HG03196 (cell line): Measurements from ENCODE around the gene DAPK2.
A peak's percentile ranks its signal among the peaks of the same experiment; 100 is the strongest.

ENCODE experiments used
- ATAC-seq: cut with Tn5 transposase; IDR thresholded peaks from one replicate; pipeline ENCODE4 v1.9.1; 2021; ENCODE audit not compliant: unreplicated experiment

Gene DAPK2

DNA sequence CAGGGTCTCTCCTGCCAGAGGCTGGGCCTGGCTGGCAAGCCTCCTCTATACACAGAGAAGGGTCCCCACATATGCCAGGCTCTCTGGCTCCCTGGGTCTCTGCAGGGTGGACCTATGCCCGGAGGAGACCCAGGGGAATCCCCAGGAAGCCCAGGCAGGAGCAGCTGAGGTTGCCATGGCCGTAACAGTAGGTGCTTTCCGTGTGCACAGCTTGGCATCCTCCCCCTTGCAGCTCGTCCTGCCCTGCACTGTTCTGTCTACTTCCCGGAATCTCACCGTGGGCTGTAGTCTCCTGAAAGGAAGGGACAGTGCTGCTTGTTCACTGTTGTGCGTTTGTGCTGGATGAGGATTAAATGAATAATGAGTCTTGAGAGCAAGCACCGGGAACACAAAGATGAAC is 47.8 kb downstream of the DAPK2 start:
- ATAC-seq, result no peak

DNA sequence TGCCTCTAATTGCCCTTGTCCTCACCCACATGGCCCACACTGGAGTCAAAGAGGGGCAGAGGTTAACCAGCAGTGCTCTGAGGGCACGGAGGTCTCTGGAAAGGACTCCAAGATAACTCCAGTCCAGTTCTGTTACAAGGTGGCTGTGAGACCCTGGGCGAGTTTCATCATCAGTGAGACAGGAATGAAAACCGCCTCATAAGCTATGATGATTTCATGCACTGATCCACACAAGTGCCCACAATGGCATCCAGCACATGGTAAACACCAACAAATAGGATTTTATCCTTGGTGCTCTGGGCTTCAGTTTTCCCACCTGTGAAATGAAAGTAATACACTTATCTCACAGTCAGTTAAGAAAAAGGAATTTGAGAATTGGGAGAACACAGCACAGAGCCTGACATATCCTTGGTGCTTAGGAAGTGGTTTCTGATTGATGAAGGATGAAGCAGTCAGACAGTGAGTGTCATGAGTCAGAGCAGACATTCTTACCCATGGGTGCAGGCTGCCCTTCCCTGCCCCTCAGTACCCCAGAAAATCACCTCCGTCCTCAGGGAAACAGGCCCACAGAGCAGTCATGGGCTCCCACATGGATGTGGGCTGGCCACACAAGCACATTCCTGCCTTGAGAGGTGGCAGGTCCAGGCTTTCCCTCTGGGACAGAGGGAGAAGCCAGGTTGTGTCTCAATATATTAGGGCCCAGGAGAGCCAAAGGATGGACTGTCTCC is 48.4 kb downstream of the DAPK2 start:
- ATAC-seq, result no peak

DNA sequence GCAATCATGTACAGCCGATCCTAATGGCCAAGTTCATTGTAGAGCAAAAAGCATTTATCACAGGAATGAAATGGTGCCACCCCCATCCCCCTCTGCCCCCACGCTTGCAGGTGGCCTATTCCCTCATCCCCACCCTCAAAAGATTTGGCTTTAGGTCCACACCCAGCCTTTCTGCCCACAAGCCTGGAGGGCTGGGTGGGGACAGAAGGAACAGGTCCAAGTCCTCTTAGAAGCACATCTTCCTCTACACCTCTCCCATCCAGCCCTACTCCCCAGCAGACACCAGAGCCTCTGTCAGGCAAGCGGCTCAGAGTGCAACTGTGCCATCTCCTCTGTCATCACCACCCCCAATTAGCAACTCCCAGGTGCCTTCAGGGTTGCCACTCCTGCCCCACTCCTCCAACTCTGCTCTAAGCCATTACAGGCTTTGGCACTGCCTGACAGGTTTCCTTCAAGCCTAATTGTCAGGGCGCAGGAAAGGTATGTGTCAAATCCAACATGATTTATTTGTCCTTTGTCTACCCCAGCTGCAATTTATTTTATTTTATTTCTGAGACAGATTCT is 49.4 kb downstream of the DAPK2 start:
- ATAC-seq, result no peak

- no peak for ATAC-seq
These were observed 50.5 kb downstream of the DAPK2 start for GRCh38 chr15:63995789-63996188.

- ATAC-seq, result no peak
These were observed 52.1 kb downstream of the DAPK2 start for GRCh38 chr15:63994073-63994600.

- no peak for ATAC-seq
These were observed 54.0 kb downstream of the DAPK2 start for GRCh38 chr15:63992300-63992699.

DNA sequence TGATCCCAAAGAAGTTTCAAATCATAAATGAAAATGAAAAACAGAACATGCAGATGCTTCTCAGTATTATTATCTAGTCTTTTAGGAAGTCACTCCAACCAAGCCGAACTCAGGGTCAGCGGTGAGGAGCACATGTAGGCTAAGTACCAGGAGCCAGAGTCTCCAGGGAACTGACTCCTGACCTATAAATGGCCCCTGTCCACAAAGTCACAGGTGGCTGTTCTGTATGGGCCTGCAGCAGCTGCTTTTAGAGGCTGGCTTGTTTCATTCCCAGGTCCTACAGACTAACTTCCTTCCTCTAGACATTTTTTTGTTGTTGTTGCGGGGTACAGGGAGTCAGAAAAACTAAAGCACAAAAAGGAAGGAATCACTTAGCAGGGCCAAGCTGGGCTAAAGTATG is 54.6 kb downstream of the DAPK2 start:
- no peak for ATAC-seq

DNA sequence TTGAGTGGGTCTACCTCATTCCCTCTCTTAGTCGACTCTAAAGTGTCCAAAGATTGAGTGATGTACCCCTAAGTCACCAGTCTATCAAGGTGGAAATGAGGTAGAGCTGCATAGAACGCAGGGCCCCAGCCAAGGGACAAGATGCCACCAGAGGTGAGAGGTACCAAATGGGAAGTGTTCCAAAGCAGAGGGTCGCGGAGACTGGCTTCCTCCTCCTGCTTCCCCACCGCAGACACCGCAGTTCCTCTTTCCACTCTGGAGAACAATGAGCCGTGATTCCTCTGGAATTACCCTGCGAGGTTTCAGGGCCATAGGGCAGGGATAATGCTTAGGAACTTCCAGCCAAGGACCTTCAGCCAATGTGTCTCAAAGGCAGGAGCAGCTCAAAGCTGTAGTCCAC is 55.8 kb downstream of the DAPK2 start:
- no peak for ATAC-seq

GRCh38 chr15:63987796-63988378 is 58.4 kb downstream of the DAPK2 start:
- ATAC-seq, result no peak

- peak; percentile 54 for ATAC-seq
These were observed 59.4 kb downstream of the DAPK2 start for GRCh38 chr15:63986751-63987341.

- ATAC-seq, result no peak
These were observed 60.1 kb downstream of the DAPK2 start for GRCh38 chr15:63986185-63986680.

- no peak for ATAC-seq
These were observed 60.8 kb downstream of the DAPK2 start for GRCh38 chr15:63985221-63986184.

GRCh38 chr15:63984331-63984730 is 62.0 kb downstream of the DAPK2 start:
- no peak for ATAC-seq

DNA sequence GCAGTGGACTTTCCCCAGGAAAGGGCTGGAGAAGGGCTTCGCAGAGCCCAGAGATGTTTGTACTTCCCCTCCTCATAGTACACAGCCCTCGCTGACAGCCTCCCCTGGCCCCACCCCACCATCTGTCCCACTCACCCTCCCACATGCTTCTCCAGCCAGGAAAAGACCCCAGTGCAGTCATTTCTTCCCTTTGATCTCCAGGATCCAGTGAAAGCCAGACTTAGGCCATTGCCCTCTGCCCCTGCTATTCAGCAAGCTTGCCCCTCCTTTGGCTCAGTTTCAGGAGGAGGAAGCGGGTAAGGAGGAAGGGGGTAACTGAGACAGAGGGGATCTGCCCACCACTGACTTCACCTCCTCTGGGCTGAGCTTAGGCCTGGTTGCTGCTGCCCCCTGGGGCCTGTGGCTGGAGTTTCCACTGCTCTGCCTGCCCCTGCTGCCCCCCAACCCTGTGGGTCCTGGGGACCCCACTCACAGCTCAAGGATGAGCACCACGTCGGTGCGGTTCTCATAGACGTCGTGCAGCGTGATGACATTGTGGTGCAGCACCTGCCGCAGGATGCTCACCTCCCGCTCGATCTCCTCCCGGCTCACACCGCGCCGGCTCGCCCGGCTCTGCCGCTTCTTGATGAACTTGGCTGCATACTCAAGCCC is 63.1 kb downstream of the DAPK2 start:
- no peak for ATAC-seq

DNA sequence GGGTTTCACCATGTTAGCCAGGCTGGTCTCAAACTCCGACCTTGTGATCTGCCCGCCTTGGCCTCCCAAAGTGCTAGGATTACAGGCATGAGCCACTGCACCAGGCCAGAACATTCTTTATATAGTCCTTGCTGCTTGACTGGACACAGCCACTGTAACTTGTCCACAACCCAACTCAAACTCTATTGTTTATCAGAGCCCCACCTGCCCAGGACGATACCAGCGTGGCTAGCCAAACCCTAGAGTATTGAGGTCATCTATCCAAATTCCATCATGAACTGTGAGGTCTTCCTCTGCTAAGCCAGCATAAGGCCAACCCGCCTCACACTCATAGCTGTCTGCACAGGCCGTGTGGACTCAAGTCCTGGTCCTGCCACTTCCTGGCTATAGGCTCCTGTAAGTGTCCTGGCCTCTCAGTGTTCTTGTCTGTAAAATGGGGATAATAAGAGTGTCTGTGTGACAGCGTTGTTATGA is 63.9 kb downstream of the DAPK2 start:
- ATAC-seq, result no peak

GRCh38 chr15:63981596-63982320 is 64.5 kb downstream of the DAPK2 start:
- no peak for ATAC-seq

GRCh38 chr15:63979262-63979793 is 67.0 kb downstream of the DAPK2 start:
- ATAC-seq, result no peak

DNA sequence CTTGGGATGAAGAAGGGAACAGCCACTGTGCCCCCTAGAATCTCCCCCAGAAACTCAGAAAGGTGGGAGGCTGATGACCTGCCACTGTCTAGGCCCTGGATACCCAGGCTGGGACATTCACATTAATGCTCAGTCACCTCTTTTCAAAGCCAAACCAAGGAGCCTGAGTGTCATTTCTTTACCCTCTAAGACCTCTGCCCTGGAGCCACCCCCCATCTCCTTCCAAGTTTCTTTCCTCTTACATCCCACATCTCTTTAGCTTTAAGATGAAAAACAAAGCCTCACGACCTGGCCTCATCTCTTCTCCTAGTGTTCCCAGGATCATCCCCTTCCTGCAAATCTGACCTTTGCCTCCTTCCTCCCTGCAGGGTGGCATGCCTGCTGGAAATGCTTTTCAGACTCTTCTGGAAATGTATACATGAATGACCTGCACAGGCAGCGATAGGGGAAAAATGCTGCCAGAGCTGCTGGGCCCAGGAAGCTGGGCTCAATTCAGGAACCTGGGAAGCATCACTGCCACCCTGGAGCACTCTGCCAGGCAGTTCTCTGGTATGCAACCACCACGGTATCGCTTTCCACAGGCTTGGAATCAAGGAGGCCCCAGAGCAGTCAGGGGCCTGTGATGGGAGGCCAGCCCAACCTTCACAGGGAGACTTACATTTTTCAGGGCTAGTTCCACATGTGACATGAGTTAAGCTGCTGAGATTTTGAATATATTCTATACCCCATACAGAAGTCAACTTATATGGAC is 67.6 kb downstream of the DAPK2 start:
- no peak for ATAC-seq
